Motor neuron (in vitro differentiated cells): ENCODE measurements around the gene LUC7L. TPM values are rescaled to one million over a fixed set of nuclear protein-coding genes. Genes with fewer than 3 reads are reported as not detected.
"Not testable (repeated sequence)": the region's sequence is repeated elsewhere in the genome, so short reads cannot be mapped to it uniquely, and the experiment has no call there.

ENCODE experiments used
- ATAC-seq, 8 experiments: fragments of 200-7000 bp; cut with Tn5 transposase; replicated peaks in 6 of 8; 2 replicates each; pipeline ENCODE4 v1.8.0; 2021; ENCODE audit warnings: mild to moderate bottlenecking in 8 of 8, moderate library complexity in 8 of 8
- H3K27ac ChIP-seq, 2 donors: fragments of 250-450 bp; sonication (Bioruptor Pico); 2 replicates each; pipeline ENCODE4 v1.9.0; 2021; ENCODE audit warnings: antibody characterized with exemption in 2 of 2, mild to moderate bottlenecking in 2 of 2, moderate library complexity in 1 of 2
- H3K4me1 ChIP-seq, 2 donors: fragments of 250-450 bp; sonication (Bioruptor Pico); replicated peaks in 1 of 2; 2 replicates each; pipeline ENCODE4 v1.6.1; 2021; ENCODE audit warnings: antibody characterized with exemption in 2 of 2, mild to moderate bottlenecking in 2 of 2, moderate library complexity in 1 of 2
- H3K4me3 ChIP-seq, 5 donors: fragments of 250-450 bp; sonication (Bioruptor Pico); 2 replicates each; pipeline ENCODE4 v1.9.0; 2021; ENCODE audit warnings: antibody characterized with exemption in 5 of 5, mild to moderate bottlenecking in 5 of 5, moderate library complexity in 4 of 5
- WGBS, 10 experiments: fragments of 450-650 bp; shearing (Covaris generic); methylation state at CpG; one replicate each; pipeline ENCODE4 v1.0.0; 2022; 5-methylcytosine and 5-hydroxymethylcytosine counted together
- in situ Hi-C, 9 experiments: fragments of 400-800 bp; cut with MboI; loops; one replicate each; pipeline ENCODE4 v1.15.0; 2021; ENCODE audit warnings: low sequenced_read_pairs in 9 of 9, low pct_unique_long_range_greater_than_20kb in 2 of 9; ENCODE audit not compliant: unreplicated experiment in 9 of 9
- total RNA-seq, 8 experiments: library from RNA; unstranded; fragments of 300-600 nt; gene quantifications; 2 replicates each; pipeline versions ENCODE4 v1.2.3 to v1.2.4, GENCODE V29; 2022

LUC7L gene
- total RNA-seq, 8 experiments from 2014 or later: 75.5 to 188 (median 90.9) TPM

- no peak for ATAC-seq
- 0 to 100% (median 76%) methylated on average over 1 to 3 of the region's 3 CpGs; no CpG with 5 or more reads in 2 of the 10 experiments for WGBS, 10 experiments
Observed at GRCh38 chr16:239948-240277, 10.7 kb upstream of the LUC7L start.

GRCh38 chr16:234468-235305 is 5.4 kb upstream of the LUC7L start, which contains the start of gene FAM234A:
Gene FAM234A, plus strand, starts transcription at chr16:234821. Its CDS starts 19,593 bp downstream, at chr16:254414.
- Histone ChIP-seq H3K4me3 (peak within 1 kb of the TSS; percentile 61 to 84 (median 80)), H3K4me1 (no peaks in the 10 kb centered on the region), H3K27ac (peak within 1 kb of the TSS; percentile 90 to 91)
- 0 to 4% methylated on average over 2 to 5 of the region's 85 CpGs; no CpG with 5 or more reads in 8 of the 10 experiments for WGBS, 10 experiments
- in situ Hi-C loops: no loop called here
- peak; percentile 76 to 89 (median 80) for ATAC-seq

More at GRCh38 chr16:239948-240277, 10.7 kb upstream of the LUC7L start:
- H3K4me3 ChIP-seq: no peak overlapping the region
- H3K27ac ChIP-seq: no peak overlapping the region
- no peaks in the 10 kb centered on the region for H3K4me1 ChIP-seq
- in situ Hi-C loops: no loop called here

DNA sequence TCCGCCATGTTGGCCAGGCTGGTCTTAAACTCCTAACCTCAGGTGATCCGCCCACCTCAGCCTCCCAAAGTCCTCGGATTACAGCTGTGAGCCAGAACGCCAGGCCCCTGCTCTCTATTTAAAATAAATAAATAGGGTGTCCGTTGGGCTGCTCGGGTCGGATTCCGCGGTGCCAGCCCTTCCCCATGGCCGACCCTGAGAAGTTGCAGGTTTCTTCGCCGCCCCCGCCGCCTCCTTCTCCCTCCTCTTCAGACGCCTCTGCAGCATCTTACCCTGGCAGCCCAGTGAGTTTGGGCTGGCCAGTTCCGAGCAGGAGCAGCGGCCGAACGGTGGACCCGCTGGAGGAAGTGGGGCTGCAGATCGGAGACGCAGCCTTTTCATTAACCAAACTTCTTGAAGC is 1.7 kb upstream of the LUC7L start:
- Histone ChIP-seq H3K4me3 (no peak overlapping the region), H3K4me1 (peaks cover 2 to 10% of the 10 kb centered on the region in 2 donors), H3K27ac (no peak overlapping the region)
- whole genome bisulfite sequencing, 10 experiments: 10 to 94% (median 80%) methylated on average over 1 to 14 of the region's 22 CpGs; no CpG with 5 or more reads in 4 of the 10 experiments
- in situ Hi-C loops: no loop called here
- ATAC-seq: no peak

DNA sequence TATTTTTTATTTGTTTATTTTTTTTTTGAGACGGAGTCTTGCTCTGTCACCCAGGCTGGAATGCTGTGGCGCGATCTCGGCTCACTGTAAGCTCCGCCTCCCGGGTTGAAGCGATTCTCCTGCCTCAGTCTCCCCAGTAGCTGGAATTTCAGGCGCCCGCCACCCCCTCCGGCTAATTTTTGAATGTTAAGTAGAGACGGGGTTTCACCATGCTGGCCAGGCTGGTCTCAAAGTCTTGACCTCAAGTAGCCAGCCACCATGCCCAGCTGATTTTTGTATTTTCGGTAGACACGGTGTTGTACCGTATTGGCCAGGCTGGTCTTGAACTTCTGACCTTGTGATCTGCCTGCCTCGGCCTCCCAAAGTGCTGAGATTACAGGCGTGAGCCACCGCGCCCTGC is 1.1 kb upstream of the LUC7L start:
- 91 to 100% (median 98%) methylated on average over 1 to 16 of the region's 18 CpGs; no CpG with 5 or more reads in 1 of the 10 experiments for WGBS, 10 experiments
- H3K4me3 ChIP-seq, H3K27ac ChIP-seq, ATAC-seq, H3K4me1 ChIP-seq, in situ Hi-C loops: not testable (repeated sequence)

DNA sequence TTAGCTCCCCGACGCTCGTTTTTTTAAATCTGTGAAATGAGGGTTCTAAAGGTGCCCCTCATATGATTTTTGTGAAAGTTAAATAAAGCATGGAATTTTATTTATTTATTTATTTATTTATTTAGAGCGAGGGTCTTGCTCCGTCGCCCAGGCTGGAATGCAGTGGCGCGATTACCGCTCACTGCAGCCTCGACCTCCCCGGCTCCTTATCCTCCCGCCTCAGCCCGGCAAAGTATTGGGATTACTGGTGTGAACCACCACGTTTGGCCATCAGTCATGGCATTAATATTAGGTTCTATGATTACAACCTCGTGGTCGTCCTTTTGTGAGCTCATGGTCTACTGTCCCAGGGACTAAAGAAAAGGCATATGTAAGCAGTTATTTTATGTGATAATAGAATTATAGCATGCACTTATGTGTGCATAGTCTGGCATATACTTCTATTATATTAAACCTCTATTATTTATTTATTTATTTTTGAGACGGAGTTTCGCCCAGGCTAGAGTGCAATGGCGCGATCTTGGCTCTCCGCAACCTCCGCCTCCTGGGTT is 557 bp upstream of the LUC7L start:
- Histone ChIP-seq H3K4me1 (peaks cover 2 to 10% of the 10 kb centered on the region in 2 donors), H3K27ac (no peak overlapping the region), H3K4me3 (peak overlapping the region; percentile 77 to 93 (median 90))
- in situ Hi-C loops: no loop called here
- whole genome bisulfite sequencing, 10 experiments: 57 to 95% (median 86%) methylated on average over 10 to 21 of the region's 22 CpGs; no CpG with 5 or more reads in 2 of the 10 experiments
- ATAC-seq: no peak

DNA sequence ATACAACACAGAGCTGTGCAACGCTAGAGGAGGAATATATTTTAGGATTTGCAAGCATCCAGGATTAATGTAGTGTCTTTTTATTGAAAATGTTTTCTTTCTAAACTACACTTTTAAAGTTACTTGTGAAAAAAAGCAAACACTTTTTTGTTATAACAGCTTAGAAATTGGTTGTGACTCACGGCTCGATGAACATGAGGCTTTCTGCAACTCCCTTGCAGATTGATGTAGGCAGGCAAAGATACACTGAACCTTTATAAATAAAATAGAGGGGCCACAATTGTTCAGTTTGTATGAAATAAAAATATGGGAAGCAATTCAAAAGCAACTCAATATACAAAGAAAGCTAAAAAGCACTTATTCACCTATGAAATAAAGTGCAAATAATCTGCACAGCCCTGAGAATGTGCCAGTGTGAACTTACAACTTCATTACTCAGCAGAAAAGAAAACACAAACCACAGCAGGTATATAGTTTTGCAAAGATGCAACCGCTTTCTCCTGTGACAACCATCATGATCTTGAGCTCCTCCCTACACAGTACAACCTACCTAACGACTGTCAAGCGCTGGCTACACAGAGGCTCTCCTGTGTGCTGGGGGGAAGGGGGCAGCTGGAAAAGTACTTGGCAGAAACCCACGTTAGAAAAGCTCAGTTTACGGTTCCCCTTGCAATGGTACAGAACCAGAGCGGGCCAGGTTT is 948 bp downstream of the LUC7L start:
- ATAC-seq: peak; percentile 14 to 31 (median 16)
- Histone ChIP-seq H3K4me3 (peak overlapping the region; percentile 77 to 93 (median 90)), H3K27ac (peak overlapping the region; percentile 98 to 99), H3K4me1 (peaks cover 2 to 10% of the 10 kb centered on the region in 2 donors)
- 0 to 63% (median 25%) methylated on average over 1 to 8 of the region's 9 CpGs; no CpG with 5 or more reads in 1 of the 10 experiments for WGBS, 10 experiments
- in situ Hi-C loops: no loop called here

DNA sequence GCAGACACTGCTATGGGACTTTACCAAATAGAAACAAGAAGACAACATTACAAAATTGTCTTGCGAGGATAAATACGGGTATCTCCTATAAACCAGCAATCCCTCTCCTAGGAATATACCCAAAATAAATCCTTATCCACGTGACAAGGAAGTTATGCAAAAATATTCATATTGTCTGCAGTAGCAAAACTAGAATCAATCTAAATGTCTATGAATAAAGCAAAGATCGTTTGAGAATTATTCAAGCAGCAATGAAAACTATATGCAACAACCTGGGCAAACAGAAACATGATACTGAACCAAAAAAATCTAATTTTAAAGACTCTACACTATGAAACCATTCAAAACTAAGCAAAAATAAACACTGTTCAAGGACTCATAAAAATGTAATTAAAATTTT is 9.2 kb downstream of the LUC7L start:
- Histone ChIP-seq H3K4me1 (no peaks in the 10 kb centered on the region), H3K4me3 (no peak overlapping the region), H3K27ac (no peak overlapping the region)
- in situ Hi-C loops: no loop called here
- ATAC-seq: peak in 3 of 8 experiments; percentile 33 to 91 (median 73)
- 20 to 93% (median 76%) methylated on average over 1 to 4 of the region's 4 CpGs for WGBS, 10 experiments

DNA sequence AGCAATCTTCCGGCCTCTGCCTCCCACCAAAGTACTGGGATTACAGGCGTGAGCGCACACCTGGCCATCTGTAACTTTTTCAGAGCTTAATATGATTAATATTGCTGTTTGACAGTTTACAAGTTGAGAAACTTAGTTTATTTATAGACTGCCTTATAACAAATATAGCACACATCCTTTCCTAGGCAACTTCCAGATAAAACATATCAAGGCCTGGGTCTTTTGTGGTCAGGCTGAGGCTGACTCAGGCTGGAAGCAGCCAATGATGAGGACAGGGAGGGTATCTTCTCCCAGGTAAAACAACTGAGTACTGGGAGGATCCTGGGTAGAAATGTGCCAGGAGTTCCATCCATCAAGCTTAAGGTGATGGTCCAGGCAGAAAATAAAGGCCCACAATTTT is 16.2 kb downstream of the LUC7L start:
- no peak overlapping the region for H3K4me3 ChIP-seq
- no peak for ATAC-seq
- WGBS, 10 experiments: 90 to 100% (median 100%) methylated on average over 1 to 3 of the region's 3 CpGs; no CpG with 5 or more reads in 6 of the 10 experiments
- H3K27ac ChIP-seq: no peak overlapping the region
- in situ Hi-C loops: no loop called here
- no peaks in the 10 kb centered on the region for H3K4me1 ChIP-seq

DNA sequence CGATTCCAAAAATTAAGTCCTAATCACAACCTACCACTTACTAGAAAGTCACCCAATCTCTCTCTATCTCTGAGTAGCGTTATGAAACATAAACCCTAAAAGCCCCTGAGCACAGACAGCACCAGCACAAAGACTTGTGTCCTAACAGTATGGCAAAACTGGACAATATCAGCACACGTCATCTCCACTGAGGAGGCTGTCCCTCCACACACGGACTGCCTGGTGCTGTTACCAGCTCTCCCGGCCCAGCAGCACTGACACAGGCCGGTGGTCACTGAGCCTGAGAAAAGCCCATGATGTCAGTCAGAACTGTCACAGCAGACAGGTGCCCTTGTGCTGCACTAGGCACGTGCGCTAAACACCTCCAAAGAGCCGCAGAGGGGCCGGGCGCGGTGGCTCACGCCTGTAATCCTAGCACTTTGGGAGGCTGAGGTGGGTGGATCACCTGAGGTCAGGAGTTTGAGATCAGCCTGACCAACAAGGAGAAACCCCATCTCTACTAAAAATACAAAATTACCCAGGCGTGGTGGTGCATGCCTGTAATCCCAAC is 17.5 kb downstream of the LUC7L start:
- in situ Hi-C loops, ATAC-seq, H3K4me3 ChIP-seq, H3K4me1 ChIP-seq, H3K27ac ChIP-seq: not testable (repeated sequence)
- WGBS, 10 experiments: 67 to 100% (median 97%) methylated on average over 1 to 7 of the region's 14 CpGs; no CpG with 5 or more reads in 4 of the 10 experiments

- H3K4me1 ChIP-seq, H3K4me3 ChIP-seq, H3K27ac ChIP-seq, in situ Hi-C loops: not testable (repeated sequence)
- peak in 1 of 8 experiments; percentile 34 for ATAC-seq
- 80 to 100% (median 98%) methylated on average over 1 to 4 of the region's 4 CpGs; no CpG with 5 or more reads in 4 of the 10 experiments for WGBS, 10 experiments
Observed at GRCh38 chr16:209359-209758, 19.9 kb downstream of the LUC7L start.

DNA sequence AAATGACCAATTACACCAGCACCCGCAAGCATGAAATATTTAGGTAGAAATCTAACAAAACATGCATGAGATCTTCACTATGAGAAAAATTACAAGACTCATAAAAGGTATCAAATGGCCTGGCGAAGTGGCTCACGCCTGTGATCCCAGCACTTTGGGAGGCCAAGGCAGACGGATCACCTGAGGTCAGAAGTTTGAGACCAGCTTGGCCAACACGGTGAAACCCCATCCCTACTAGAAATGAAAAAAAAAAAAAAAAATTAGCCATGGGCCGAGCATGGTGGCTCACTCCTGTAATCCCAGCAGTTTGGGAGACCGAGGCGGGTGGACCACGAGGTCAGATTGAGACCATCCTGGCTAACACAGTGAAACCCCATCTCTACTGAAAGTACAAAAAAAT is 25.2 kb downstream of the LUC7L start:
- ATAC-seq, H3K4me3 ChIP-seq, H3K27ac ChIP-seq, in situ Hi-C loops, H3K4me1 ChIP-seq: not testable (repeated sequence)
- WGBS, 10 experiments: 76 to 100% (median 98%) methylated on average over 1 to 5 of the region's 9 CpGs; no CpG with 5 or more reads in 2 of the 10 experiments

- H3K27ac ChIP-seq: no peak overlapping the region
- H3K4me1 ChIP-seq: no peaks in the 10 kb centered on the region
- in situ Hi-C loops: no loop called here
- 100% methylated on average over 1 to 4 of the region's 4 CpGs; no CpG with 5 or more reads in 5 of the 10 experiments for WGBS, 10 experiments
- ATAC-seq: no peak
- H3K4me3 ChIP-seq: no peak overlapping the region
Observed at GRCh38 chr16:203246-203645, 26.0 kb downstream of the LUC7L start.
